Type B pancreatic cell (in vitro differentiated cells): ENCODE data around the gene TMEM140. TPM values are rescaled to one million over a fixed set of nuclear protein-coding genes. Genes with fewer than 3 reads are reported as not detected.

Experiments
- DNase-seq: peaks from one replicate; pipeline ENCODE4 v3.0.0; 2021; ENCODE audit warnings: mixed read lengths; ENCODE audit not compliant: unreplicated experiment; ENCODE audit errors: extremely low spot score
- H3K27ac Mint-ChIP-seq: 2 replicates; pipeline ENCODE4 v1.8.0; 2021; ENCODE audit warnings: mild to moderate bottlenecking, mixed read lengths
- H3K27me3 Mint-ChIP-seq: 2 replicates; pipeline ENCODE4 v1.8.0; 2021; ENCODE audit warnings: mixed read lengths
- H3K36me3 Mint-ChIP-seq: 2 replicates; pipeline ENCODE4 v1.8.0; 2021; ENCODE audit warnings: mixed read lengths
- H3K4me1 Mint-ChIP-seq: one replicate; pipeline ENCODE4 v1.8.0; 2021; ENCODE audit warnings: mixed read lengths; ENCODE audit not compliant: unreplicated experiment
- H3K4me3 Mint-ChIP-seq: 2 replicates; pipeline ENCODE4 v1.8.0; 2021; ENCODE audit warnings: mild to moderate bottlenecking, mixed read lengths
- H3K9me3 Mint-ChIP-seq: 2 replicates; pipeline ENCODE4 v1.8.0; 2021; ENCODE audit warnings: mixed read lengths
- CTCF ChIP-seq: fragments of 200-600 bp; sonication (generic); conservative IDR thresholded peaks from 2 replicates; pipeline ENCODE4 v1.5.0; 2021; ENCODE audit warnings: antibody characterized with exemption, mild to moderate bottlenecking
- total RNA-seq: library from RNA; stranded (reverse); gene quantifications from 2 replicates; pipeline ENCODE4 v1.2.1, GENCODE V29; 2021; ENCODE audit warnings: low replicate concordance

Gene TMEM140
- total RNA-seq, 1 donor from 2014 or later, result 0.68 TPM

GRCh38 chr7:135189961-135190360 is 42.1 kb downstream of the TMEM140 start:
- TF ChIP-seq CTCF, result no peak
- Mint-ChIP-seq H3K4me1 (peaks cover 21% of the 10 kb centered on the region), H3K27ac (no peak overlapping the region), H3K27me3 (no peaks in the 10 kb centered on the region), H3K36me3 (peaks cover 35% of the 10 kb centered on the region), H3K4me3 (no peak overlapping the region), H3K9me3 (no peaks in the 10 kb centered on the region)
- no peak for DNase-seq

- H3K27ac Mint-ChIP-seq, result no peak overlapping the region
- no peak overlapping the region for H3K4me3 Mint-ChIP-seq
- no peaks in the 10 kb centered on the region for H3K9me3 Mint-ChIP-seq
- H3K27me3 Mint-ChIP-seq, result no peaks in the 10 kb centered on the region
- peaks cover 39% of the 10 kb centered on the region for H3K36me3 Mint-ChIP-seq
- peaks cover 21% of the 10 kb centered on the region for H3K4me1 Mint-ChIP-seq
- TF ChIP-seq CTCF, result no peak
- no peak for DNase-seq
Measured at GRCh38 chr7:135190703-135191102, 42.8 kb downstream of the TMEM140 start.

GRCh38 chr7:135192914-135193536 is 45.2 kb downstream of the TMEM140 start:
- DNase-seq, result no peak
- H3K4me1 Mint-ChIP-seq, result peaks cover 21% of the 10 kb centered on the region
- H3K9me3 Mint-ChIP-seq, result no peaks in the 10 kb centered on the region
- peaks cover 36% of the 10 kb centered on the region for H3K36me3 Mint-ChIP-seq
- no peak for TF ChIP-seq CTCF
- H3K4me3 Mint-ChIP-seq, result no peak overlapping the region
- H3K27ac Mint-ChIP-seq, result no peak overlapping the region
- no peaks in the 10 kb centered on the region for H3K27me3 Mint-ChIP-seq

DNA sequence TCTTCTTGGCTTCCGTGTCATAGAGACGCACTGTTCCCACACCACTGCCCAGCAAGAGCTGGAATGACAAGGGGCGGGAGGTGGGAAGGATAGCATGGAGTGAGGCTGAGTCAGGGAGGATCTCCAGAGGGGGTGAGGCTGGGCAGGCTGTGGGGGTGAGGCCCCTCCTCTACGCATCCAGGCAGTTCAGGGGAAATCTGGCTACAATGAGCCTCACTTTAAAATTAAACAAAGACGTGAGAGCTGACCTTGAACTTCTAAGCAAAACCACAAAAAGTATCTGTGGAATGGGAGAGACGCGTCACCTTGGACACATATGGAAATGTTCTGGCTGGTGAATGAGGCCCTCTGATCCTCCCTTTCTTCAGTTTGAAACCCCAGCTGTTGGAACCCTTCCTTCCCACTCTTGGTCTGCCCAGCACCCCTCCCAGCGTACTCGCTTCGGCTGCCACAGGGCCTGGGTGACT is 45.8 kb downstream of the TMEM140 start:
- TF ChIP-seq CTCF, result no peak
- peaks cover 21% of the 10 kb centered on the region for H3K4me1 Mint-ChIP-seq
- H3K27me3 Mint-ChIP-seq, result no peaks in the 10 kb centered on the region
- H3K9me3 Mint-ChIP-seq, result no peaks in the 10 kb centered on the region
- no peak overlapping the region for H3K27ac Mint-ChIP-seq
- H3K36me3 Mint-ChIP-seq, result peaks cover 36% of the 10 kb centered on the region
- DNase-seq, result no peak
- no peak overlapping the region for H3K4me3 Mint-ChIP-seq

DNA sequence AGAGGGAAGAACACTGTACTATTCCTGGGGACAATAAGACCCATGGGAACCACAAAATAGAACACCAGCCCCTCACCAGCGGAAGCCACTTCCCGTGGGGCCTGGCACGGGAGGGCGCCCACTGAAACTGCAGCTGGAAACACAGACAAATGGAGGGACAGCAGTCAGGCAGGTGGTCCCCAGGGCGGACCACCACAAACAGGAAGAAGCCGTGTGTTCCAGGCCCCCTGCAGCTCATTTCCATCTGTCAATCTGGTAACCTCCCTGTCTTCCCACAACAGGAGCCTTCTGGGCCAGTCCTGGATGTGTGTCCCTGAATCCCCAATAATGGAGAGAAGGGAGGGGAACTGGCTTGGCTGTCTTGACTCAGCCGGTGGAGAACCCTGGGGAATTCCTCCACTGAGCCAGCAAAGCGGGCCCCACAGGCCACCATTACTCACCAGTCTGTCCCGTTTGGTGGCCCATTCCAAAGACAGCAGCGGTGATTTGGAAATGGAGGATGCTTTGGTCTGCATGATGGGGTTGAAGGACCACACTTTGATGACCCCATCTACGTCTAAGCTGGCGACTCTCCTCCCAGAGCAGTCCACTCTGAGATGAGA is 46.7 kb downstream of the TMEM140 start:
- no peaks in the 10 kb centered on the region for H3K9me3 Mint-ChIP-seq
- H3K27me3 Mint-ChIP-seq, result no peaks in the 10 kb centered on the region
- no peak overlapping the region for H3K27ac Mint-ChIP-seq
- peaks cover 37% of the 10 kb centered on the region for H3K36me3 Mint-ChIP-seq
- H3K4me1 Mint-ChIP-seq, result peaks cover 19% of the 10 kb centered on the region
- TF ChIP-seq CTCF, result no peak
- no peak overlapping the region for H3K4me3 Mint-ChIP-seq
- DNase-seq, result no peak
